Erythroblast (primary cell): Measurements from ENCODE around the gene OVOL3.

Source experiments
- GATA1 ChIP-seq: IDR thresholded peaks from 2 replicates; pipeline ENCODE4 v1.6.1; 2011; ENCODE audit warnings: low read depth, mild to moderate bottlenecking, control low read depth, low read length, moderate library complexity
- POLR2A ChIP-seq: IDR thresholded peaks from 2 replicates; pipeline ENCODE4 v1.6.1; 2011; ENCODE audit warnings: mild to moderate bottlenecking, low read length

DNA sequence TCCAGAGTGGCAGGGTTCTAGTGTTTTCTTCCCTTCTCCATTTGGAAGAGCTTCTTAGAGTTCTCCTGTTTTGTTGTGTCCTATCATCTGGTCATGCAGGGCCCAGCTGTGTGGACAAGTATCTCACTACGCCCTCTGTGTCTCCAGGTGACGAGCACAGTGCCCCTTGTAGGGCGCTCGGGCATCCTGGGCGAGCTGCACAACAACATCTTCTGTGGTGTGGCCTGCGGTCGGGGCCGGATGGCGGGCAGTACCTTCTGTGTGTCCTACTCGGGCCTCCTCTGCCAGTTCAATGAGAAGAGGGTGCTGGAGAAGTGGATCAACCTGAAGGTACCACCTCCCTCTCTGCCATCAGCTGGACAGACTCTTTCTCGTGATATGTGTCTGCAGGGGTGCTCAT lies 43.3 kb upstream of the OVOL3 start:
- TF ChIP-seq POLR2A (no peak), GATA1 (no peak)
